Islet precursor cell (in vitro differentiated cells): ENCODE data around the gene HOXB5.

Source experiments
- DNase-seq: peaks from one replicate; pipeline ENCODE4 v3.0.0-alpha.2; 2018

HOXB5 gene

GRCh38 chr17:48556576-48557401, 36.8 kb downstream of the HOXB5 start:
- no peak for DNase-seq

GRCh38 chr17:48556229-48556575, 37.4 kb downstream of the HOXB5 start:
- no peak for DNase-seq

- DNase-seq = no peak
Measured at GRCh38 chr17:48555258-48556228, 38.0 kb downstream of the HOXB5 start.

GRCh38 chr17:48554412-48555257, 38.9 kb downstream of the HOXB5 start:
- DNase-seq = peak; percentile 80

- no peak for DNase-seq
Measured at GRCh38 chr17:48553826-48554225, 39.8 kb downstream of the HOXB5 start.

- DNase-seq = no peak
Measured at GRCh38 chr17:48553190-48553547, 40.4 kb downstream of the HOXB5 start.

- peak; percentile 70 for DNase-seq
Measured at GRCh38 chr17:48552466-48553189, 41.0 kb downstream of the HOXB5 start.

GRCh38 chr17:48551596-48552465, 41.7 kb downstream of the HOXB5 start:
- DNase-seq = peak; percentile 68

- DNase-seq = no peak
Measured at GRCh38 chr17:48551214-48551555, 42.4 kb downstream of the HOXB5 start.

GRCh38 chr17:48550502-48551213, 42.9 kb downstream of the HOXB5 start:
- peak; percentile 71 for DNase-seq

- DNase-seq = peak; percentile 58
Measured at GRCh38 chr17:48549914-48550501, 43.6 kb downstream of the HOXB5 start.

- no peak for DNase-seq
Measured at GRCh38 chr17:48549281-48549630, 44.3 kb downstream of the HOXB5 start.

- peak; percentile 49 for DNase-seq
Measured at GRCh38 chr17:48548523-48549280, 44.9 kb downstream of the HOXB5 start.

- DNase-seq = peak; percentile 52
Measured at GRCh38 chr17:48547808-48548522, 45.6 kb downstream of the HOXB5 start.

GRCh38 chr17:48546924-48547807, 46.4 kb downstream of the HOXB5 start:
- DNase-seq = peak; percentile 73

- peak; percentile 85 for DNase-seq
Measured at GRCh38 chr17:48546137-48546923, 47.2 kb downstream of the HOXB5 start.

- DNase-seq = peak; percentile 44
Measured at GRCh38 chr17:48545539-48545938, 48.0 kb downstream of the HOXB5 start.
